ENCODE results near the gene NRL.
A peak's percentile ranks its signal among the peaks of the same experiment; 100 is the strongest.
"Not testable (repeated sequence)": the region's sequence is repeated elsewhere in the genome, so short reads cannot be mapped to it uniquely, and the experiment has no call there.

NRL gene

DNA sequence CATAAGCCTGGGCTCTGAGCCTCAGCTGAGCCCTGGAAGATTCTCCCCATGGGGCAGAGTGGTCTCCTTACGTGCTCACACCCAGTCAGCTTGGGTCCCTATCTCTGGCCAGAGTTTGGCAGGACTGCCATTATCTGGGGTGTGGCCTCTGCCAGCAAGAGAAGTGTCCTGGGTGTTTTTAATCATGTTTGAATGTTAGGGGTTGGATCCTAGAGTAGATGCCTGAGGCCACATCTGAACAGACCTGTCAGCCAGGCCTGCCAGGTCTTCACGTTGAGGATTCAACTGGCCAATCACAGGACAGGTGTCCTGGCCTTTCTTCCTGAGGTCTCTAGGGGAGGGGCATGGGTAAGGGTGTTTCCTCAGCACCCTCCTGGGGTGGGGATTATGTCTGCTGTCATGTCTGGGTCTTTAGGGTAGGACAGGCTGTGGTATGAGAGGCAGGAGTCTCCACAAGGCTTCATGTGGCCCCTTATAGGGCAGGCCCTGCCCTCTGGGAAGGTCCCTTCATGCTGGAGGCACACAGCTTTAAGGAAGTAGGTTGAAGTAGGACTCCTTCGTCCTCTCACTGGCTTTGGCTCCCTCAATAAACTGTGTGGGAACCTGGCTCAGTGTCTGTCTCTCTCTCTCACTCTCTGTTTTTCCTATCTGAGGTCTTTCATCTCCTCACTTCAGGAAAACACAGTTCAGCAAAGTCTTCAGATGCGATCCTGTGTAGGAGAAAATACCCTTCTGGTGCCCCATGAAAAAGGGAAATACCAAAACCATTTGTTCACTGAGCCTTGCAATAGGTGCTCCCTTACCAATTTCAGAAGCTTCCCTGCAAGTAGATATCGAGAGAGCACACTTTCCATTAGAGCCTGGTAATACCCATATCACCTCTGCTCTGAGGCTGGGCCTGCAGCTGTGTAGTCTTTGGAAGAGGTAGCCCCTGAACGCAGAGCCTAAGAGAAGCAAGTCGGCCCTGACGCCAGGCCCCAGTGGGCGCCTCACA lies 9.0 kb upstream of the NRL start:
- DNase-seq, result no peak

DNA sequence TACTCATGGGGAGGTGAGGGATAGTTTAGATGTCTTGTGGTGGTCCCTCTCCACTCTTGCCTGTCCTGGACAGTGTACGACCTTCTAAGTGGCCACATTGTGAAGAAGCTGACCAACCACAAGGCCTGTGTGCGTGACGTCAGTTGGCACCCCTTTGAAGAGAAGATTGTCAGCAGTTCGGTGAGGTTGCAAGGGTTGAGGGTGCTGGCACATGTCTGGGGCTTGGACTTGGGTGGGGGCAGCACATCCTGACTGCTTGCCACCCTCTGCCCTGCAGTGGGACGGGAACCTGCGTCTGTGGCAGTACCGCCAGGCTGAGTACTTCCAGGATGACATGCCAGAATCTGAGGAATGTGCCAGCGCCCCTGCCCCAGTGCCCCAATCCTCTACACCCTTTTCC lies 8.1 kb upstream of the NRL start:
- DNase-seq, result no peak

GRCh38 chr14:24122416-24122815 lies 7.7 kb upstream of the NRL start:
- no peak for DNase-seq

GRCh38 chr14:24121210-24121609 lies 6.5 kb upstream of the NRL start:
- DNase-seq, result no peak

DNA sequence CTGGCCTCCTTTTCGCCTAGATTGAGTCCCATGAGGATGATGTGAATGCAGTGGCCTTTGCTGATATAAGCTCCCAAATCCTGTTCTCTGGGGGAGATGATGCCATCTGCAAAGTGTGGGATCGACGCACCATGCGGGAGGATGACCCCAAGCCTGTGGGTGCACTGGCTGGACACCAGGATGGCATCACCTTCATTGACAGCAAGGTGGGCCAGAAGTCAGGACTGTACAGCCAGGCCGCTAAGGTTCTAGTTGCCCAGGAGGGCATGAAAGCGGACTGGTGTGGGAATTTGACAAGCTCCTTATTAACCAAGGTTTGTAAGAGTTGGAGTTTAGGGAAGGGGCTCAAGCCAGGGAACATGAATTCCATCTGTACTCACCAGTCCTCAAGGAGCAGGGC lies 4.9 kb upstream of the NRL start:
- DNase-seq, result no peak

DNA sequence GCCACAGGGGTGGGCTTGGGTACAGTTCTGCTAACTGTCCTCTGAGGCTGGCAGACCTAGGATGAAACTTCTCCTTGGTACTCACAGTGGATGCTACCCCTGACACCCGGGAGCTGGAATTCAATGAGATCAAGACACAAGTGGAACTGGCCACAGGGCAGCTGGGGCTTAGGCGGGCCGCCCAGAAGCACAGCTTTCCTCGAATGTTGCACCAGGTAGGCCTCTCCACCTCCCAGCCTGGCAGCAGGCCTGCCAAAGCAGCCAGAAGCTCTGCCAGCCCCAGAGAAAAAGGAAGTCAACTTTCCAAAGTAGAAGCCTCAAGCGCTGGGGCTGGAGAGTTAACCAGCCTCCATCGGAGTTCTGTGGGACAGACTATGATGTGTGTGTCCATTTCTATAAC lies 2.4 kb upstream of the NRL start:
- DNase-seq, result no peak

DNA sequence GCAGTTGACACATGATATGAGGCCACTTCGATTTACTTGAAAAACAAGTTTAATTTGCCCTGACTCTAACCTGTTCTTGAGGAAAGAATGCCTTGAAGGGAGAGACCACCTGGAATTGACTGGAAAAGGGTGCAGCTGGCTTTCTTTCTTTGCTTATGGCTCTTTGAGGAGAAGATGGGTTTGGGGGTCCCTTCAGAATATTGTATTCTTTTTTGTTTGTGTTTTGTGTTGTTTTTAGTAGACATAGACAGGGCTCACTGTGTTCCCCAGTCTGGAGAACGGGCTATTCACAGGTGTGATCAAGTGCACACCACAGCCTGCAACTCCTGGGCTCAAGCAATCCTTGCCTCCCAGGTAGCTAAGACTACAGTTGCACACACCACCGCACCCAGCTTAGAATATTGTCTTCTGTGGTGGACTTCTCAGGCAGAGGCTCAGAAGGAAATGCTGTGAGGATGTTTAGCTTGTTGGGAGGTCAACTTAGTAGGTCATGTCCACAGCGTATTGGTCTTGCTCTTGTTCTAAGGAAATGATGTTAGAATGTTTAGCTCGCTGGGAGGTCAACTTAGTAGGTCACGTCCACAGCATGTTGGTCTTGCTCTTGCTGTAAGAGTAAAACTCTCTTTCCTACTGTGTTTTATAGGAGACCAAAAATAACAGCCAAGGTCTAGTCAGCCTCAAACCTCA lies 1.5 kb upstream of the NRL start:
- no peak for DNase-seq

DNA sequence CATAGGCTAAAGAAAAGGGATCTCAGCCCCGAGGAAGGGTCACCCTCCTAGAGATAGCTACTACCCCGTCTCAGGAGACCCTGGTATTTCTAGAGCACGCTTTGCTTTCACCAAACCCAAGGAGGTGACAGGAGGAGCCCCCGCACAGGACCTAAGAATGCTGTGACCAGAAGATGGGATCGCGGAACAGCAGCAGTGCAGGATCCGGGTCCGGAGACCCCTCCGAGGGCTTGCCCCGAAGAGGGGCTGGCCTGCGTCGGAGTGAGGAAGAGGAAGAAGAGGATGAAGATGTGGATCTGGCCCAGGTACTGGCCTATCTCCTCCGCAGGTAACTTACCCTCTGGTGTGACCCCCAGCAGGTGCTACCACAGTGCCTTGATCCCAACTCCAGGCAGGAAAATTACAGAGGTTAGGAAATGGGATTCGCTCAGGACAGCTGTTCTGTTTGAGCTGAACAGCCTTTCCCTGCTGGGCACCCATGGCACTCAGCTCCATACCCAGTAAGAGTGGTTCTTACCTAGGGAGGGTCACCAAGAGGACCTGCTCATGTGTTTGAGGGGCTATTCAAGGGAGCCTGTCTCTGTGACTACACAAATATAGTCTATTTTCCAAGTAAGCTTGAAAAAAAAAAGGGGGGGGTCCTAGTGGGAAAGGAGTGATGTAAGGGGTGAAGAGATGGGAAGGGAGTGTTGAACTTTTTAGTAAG lies 826 bp upstream of the NRL start:
- DNase-seq, result no peak

DNA sequence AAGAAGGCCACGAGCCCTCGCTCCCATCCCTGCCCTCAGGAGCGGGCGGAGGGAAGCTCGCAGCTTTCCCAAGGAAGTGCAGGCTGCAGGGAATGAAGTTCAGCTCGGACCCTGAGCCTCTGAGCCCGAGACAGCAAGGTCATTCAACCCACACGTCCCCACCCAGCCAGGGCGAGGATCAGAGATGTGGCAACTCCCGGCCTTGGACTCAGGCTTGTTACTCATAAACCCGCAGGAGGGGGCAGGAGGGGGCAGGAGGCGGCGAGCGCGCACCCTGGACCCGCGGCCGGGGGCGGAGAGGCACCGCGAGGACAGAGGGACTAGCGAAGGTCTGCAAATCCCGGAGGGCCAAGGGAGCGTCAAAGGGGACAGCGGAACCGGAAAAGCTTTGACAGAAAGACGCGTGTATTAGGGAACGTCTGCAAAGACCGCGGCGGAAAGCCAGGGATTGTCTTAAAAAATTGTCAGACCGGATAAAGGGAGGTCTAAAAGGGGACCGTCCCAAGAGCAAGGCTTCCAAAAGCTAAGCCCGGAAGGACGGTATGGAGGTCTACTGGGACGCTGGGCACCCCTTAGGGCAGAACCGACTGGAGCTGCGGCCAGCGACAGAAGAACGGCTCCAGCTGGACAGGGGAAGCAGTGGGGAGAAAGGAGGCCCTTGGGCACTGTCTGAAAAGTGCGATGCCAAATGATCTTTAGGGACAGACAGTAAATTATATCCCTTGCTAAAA lies 783 bp downstream of the NRL start:
- DNase-seq, result peak; percentile 42

- no peak for DNase-seq
Measured at GRCh38 chr14:24113379-24113800, 1.4 kb downstream of the NRL start.

GRCh38 chr14:24110523-24110922 lies 4.2 kb downstream of the NRL start:
- no peak for DNase-seq

DNA sequence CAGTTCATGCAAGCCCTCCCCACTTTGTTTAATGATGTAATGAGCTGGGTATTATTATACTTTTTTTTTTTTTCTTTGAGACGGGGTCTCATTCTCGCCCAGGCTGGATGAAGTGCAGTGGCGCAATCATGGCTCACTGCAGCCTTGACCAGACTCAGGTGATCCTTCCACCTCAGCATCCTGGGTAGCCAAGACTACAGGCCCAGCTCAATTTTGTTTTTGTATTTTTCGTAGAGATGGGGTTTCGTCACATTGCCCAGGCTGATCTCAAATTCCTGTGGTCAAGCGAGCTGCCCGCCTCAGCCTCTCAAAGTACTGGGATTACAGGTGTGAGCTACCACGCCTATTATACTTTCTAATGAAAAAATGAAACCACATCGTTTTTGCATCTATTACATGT lies 4.7 kb downstream of the NRL start:
- DNase-seq, result no peak

DNA sequence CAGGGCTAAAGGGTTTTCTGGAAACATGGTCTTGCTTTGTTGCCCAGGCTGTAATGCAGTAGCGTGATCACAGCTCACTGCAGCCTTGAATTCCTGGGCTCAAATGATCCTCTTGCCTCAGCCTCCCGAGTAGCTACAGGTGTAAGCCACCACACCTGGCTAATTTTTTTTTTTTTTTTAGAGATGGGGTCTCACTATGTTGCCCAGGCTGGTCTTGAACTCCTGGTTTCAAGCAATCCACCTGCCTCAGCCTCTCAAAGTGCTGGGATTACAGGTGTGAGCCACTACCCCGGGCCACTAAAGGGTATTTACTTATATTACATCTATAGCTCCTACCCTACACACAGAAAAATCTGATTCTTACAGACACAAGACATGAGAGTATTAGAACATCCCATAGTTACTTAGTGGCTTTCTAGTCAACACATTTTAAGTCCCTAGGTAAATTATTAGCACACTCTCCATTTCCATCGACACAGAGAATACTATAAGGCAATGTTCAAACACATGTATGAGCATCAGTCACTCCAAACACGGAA lies 6.3 kb downstream of the NRL start:
- no peak for DNase-seq

GRCh38 chr14:24106672-24107271 lies 8.0 kb downstream of the NRL start:
- no peak for DNase-seq

GRCh38 chr14:24105609-24106239 lies 9.0 kb downstream of the NRL start:
- not testable (repeated sequence) for DNase-seq

- DNase-seq, result no peak
Measured at GRCh38 chr14:24103451-24103850, 11.3 kb downstream of the NRL start.

GRCh38 chr14:24102357-24103048 lies 12.2 kb downstream of the NRL start:
- no peak for DNase-seq

GRCh38 chr14:24100982-24101494 lies 13.7 kb downstream of the NRL start:
- no peak for DNase-seq

- no peak for DNase-seq
Measured at GRCh38 chr14:24100197-24100981, 14.4 kb downstream of the NRL start.
